SK-N-SH (cell line): ENCODE results near the gene TSHZ2. TPM values are rescaled to one million over a fixed set of nuclear protein-coding genes. Genes with fewer than 3 reads are reported as not detected.

Source experiments
- CTCF ChIA-PET: fragments of 300-600, 350-600 bp; formaldehyde crosslinking; extraction: SDS; loops from one replicate; lab custom pipeline; 2021; lab: Yijun Ruan, JAX
- POLR2A ChIA-PET: fragments of 350-600 bp; sonication (Branson Sonifier 250); formaldehyde crosslinking; extraction: SDS; loops from one replicate; lab custom pipeline; 2020; ENCODE audit warnings: antibody characterized with exemption, inconsistent platforms; lab: Yijun Ruan, JAX
- DNase-seq: peaks from one replicate; pipeline ENCODE4 v3.0.0; 2012
- H2AFZ ChIP-seq: fragments of 200-600 bp; sonication (generic); 2 replicates; pipeline ENCODE4 v1.8.1; 2016; ENCODE audit warnings: antibody characterized with exemption, mild to moderate bottlenecking, low read depth
- H3F3A ChIP-seq: fragments of 200-600 bp; sonication (generic); replicated peaks from 2 replicates; pipeline ENCODE3; 2016; ENCODE audit warnings: antibody characterized with exemption, mild to moderate bottlenecking; ENCODE audit not compliant: insufficient read depth
- H3K27ac ChIP-seq, 2 experiments: fragments of 200-500 bp in 1 of 2; fragments of 200-600 bp in 1 of 2; sonication (Bioruptor generic) in 1 of 2; sonication (generic), shearing (Covaris generic) in 1 of 2; 2 replicates each; pipeline versions ENCODE4 v1.5.1 to v1.6.1; 2014 to 2016; ENCODE audit warnings: low read depth in 2 of 2, inconsistent platforms in 1 of 2, low read length in 1 of 2, mild to moderate bottlenecking in 1 of 2, mixed read lengths in 1 of 2
- H3K27me3 ChIP-seq: fragments of 200-600 bp; sonication (generic), shearing (Covaris generic); 2 replicates; pipeline ENCODE4 v1.6.1; 2016; ENCODE audit warnings: mixed run types; ENCODE audit not compliant: insufficient read depth
- H3K36me3 ChIP-seq, 2 experiments: fragments of 200-500 bp in 1 of 2; fragments of 200-600 bp in 1 of 2; sonication (Bioruptor generic) in 1 of 2; sonication (generic) in 1 of 2; replicated peaks in 1 of 2; 2 replicates each; pipeline versions ENCODE3 to v1.5.1; 2014 to 2016; ENCODE audit warnings: low read length in 1 of 2, mild to moderate bottlenecking in 1 of 2; ENCODE audit not compliant: insufficient read depth in 2 of 2, control insufficient read depth in 1 of 2
- H3K4me1 ChIP-seq, 2 experiments: fragments of 200-500 bp in 1 of 2; fragments of 200-600 bp in 1 of 2; sonication (Bioruptor generic) in 1 of 2; sonication (generic), shearing (Covaris generic) in 1 of 2; 2 replicates each; pipeline versions ENCODE4 v1.5.1 to v1.6.1; 2014 to 2016; ENCODE audit warnings: low read depth in 1 of 2, low read length in 1 of 2, mixed run types in 1 of 2; ENCODE audit not compliant: insufficient read depth in 2 of 2, control insufficient read depth in 1 of 2
- H3K4me2 ChIP-seq: fragments of 200-600 bp; sonication (generic), shearing (Covaris generic); 2 replicates; pipeline ENCODE4 v1.6.1; 2017; ENCODE audit warnings: mixed run types
- H3K4me3 ChIP-seq, 2 experiments: fragments of 200-500 bp in 1 of 2; fragments of 200-600 bp in 1 of 2; sonication (Bioruptor generic) in 1 of 2; sonication (generic), shearing (Covaris generic) in 1 of 2; 2 replicates each; pipeline versions ENCODE4 v1.5.1 to v1.8.1; 2014 to 2016; ENCODE audit warnings: low read depth in 2 of 2, inconsistent platforms in 1 of 2, low read length in 1 of 2, mild to moderate bottlenecking in 1 of 2, mixed read lengths in 1 of 2, moderate library complexity in 1 of 2
- H3K79me2 ChIP-seq: fragments of 200-600 bp; sonication (generic); 2 replicates; pipeline ENCODE4 v1.8.1; 2017; ENCODE audit warnings: mild to moderate bottlenecking; ENCODE audit not compliant: insufficient read depth
- H3K9ac ChIP-seq: fragments of 200-600 bp; sonication (generic); 2 replicates; pipeline ENCODE4 v1.6.1; 2017; ENCODE audit warnings: mixed run types
- H3K9me2 ChIP-seq: fragments of 200-600 bp; sonication (generic); 2 replicates; pipeline ENCODE4 v1.6.1; 2017; ENCODE audit warnings: mixed run types
- H3K9me3 ChIP-seq: fragments of 200-600 bp; sonication (generic); 2 replicates; pipeline ENCODE4 v1.6.1; 2017; ENCODE audit warnings: mixed run types, mild to moderate bottlenecking, moderate library complexity
- H4K20me1 ChIP-seq: fragments of 200-600 bp; sonication (generic); 2 replicates; pipeline ENCODE4 v1.6.1; 2017; ENCODE audit warnings: mild to moderate bottlenecking, mixed run types; ENCODE audit not compliant: insufficient read depth
- CHD2 ChIP-seq: fragments of 150-350 bp; IDR thresholded peaks from 2 replicates; pipeline ENCODE4 v1.6.1; 2018; ENCODE audit warnings: low read length; ENCODE audit not compliant: partially characterized antibody
- CTCF ChIP-seq: fragments of 200-600 bp; sonication (generic); IDR thresholded peaks from 2 replicates; pipeline ENCODE4 v1.6.1; 2017; ENCODE audit warnings: antibody characterized with exemption, mild to moderate bottlenecking, moderate library complexity
- ELF1 ChIP-seq: IDR thresholded peaks from 2 replicates; pipeline ENCODE4 v1.4.0; 2012
- EP300 ChIP-seq, 2 experiments: IDR thresholded peaks; 2 replicates each; pipeline versions ENCODE4 v1.4.0 to v1.6.1; 2012; ENCODE audit warnings: borderline replicate concordance in 1 of 2, low read depth in 1 of 2, low read length in 1 of 2
- EZH2phosphoT487 ChIP-seq: fragments of 200-600 bp; sonication (generic); IDR thresholded peaks from 2 replicates; pipeline ENCODE4 v1.6.1; 2017; ENCODE audit warnings: low read depth, mixed run types, mild to moderate bottlenecking, antibody characterized with exemption, moderate library complexity, borderline replicate concordance
- FOXJ3 ChIP-seq: sonication (generic); formaldehyde crosslinking; IDR thresholded peaks from 2 replicates; pipeline ENCODE4 v1.5.1; 2020; ENCODE audit warnings: mild to moderate bottlenecking, missing genetic modification reagents
- FOXM1 ChIP-seq: IDR thresholded peaks from 2 replicates; pipeline ENCODE4 v1.4.0; 2012; ENCODE audit warnings: low read depth, mild to moderate bottlenecking
- JUND ChIP-seq: IDR thresholded peaks from 2 replicates; pipeline ENCODE4 v1.4.0; 2012
- MEF2A ChIP-seq: IDR thresholded peaks from 2 replicates; pipeline ENCODE4 v1.4.0; 2012; ENCODE audit warnings: low read depth, borderline replicate concordance
- NFIC ChIP-seq: IDR thresholded peaks from 2 replicates; pipeline ENCODE4 v1.4.0; 2012; ENCODE audit warnings: borderline replicate concordance
- POLR2AphosphoS5 ChIP-seq: IDR thresholded peaks from 2 replicates; pipeline ENCODE4 v1.6.1; 2012; ENCODE audit warnings: low read depth, low read length
- REST ChIP-seq: IDR thresholded peaks from 2 replicates; pipeline ENCODE4 v1.6.1; 2012; ENCODE audit warnings: mild to moderate bottlenecking, low read depth, low read length, moderate library complexity
- RXRA ChIP-seq: IDR thresholded peaks from 2 replicates; pipeline ENCODE4 v1.4.0; 2012; ENCODE audit warnings: low read depth, mild to moderate bottlenecking, borderline replicate concordance
- SMC3 ChIP-seq: IDR thresholded peaks from 2 replicates; pipeline ENCODE4 v1.6.1; 2012; ENCODE audit warnings: low read depth, low read length, improper control_type of control experiment
- TCF12 ChIP-seq: IDR thresholded peaks from 2 replicates; pipeline ENCODE4 v1.4.0; 2012
- TEAD4 ChIP-seq: IDR thresholded peaks from 2 replicates; pipeline ENCODE4 v1.4.0; 2012; ENCODE audit warnings: mild to moderate bottlenecking, borderline replicate concordance; ENCODE audit not compliant: insufficient read depth
- USF2 ChIP-seq: fragments of 150-350 bp; IDR thresholded peaks from 2 replicates; pipeline ENCODE4 v1.6.1; 2017; ENCODE audit warnings: antibody characterized with exemption, low read length, low read depth, borderline replicate concordance
- YY1 ChIP-seq: IDR thresholded peaks from 2 replicates; pipeline ENCODE4 v1.4.0; 2012; ENCODE audit warnings: low read depth, mild to moderate bottlenecking
- WGBS: methylation state at CpG from one replicate; pipeline ENCODE4 v1.1.6; 2017; ENCODE audit warnings: low lambda C conversion rate; 5-methylcytosine and 5-hydroxymethylcytosine counted together
- polyA plus RNA-seq, 3 experiments: library from polyadenylated mRNA; depleted of rRNA; stranded (reverse); fragments of >200 nt; gene quantifications; 2 replicates each; pipeline ENCODE4 v1.2.3, GENCODE V29; 2012

TSHZ2 gene
- polyA plus RNA-seq, 1 of the 3 experiments (the other 2 are of a cell fraction) = 0.13 TPM

GRCh38 chr20:53463101-53463972 lies 491.2 kb downstream of the TSHZ2 start:
- no peak for DNase-seq
- Histone ChIP-seq H3K27me3 (no peaks in the 10 kb centered on the region), H2AFZ (no peak overlapping the region), H4K20me1 (no peaks in the 10 kb centered on the region), H3K4me2 (no peak overlapping the region), H3K4me3 (no peak overlapping the region), H3K79me2 (no peaks in the 10 kb centered on the region), H3K27ac (no peak overlapping the region), H3K4me1 (no peaks in the 10 kb centered on the region), H3K9me2 (no peaks in the 10 kb centered on the region), H3F3A (no peaks in the 10 kb centered on the region), H3K36me3 (no peaks in the 10 kb centered on the region), H3K9me3 (no peaks in the 10 kb centered on the region), H3K9ac (no peak overlapping the region)
- TF ChIP-seq ELF1 = no peak
- TF ChIP-seq YY1 = no peak
- no peak for TF ChIP-seq CHD2
- no peak for TF ChIP-seq FOXJ3
- no peak for TF ChIP-seq POLR2AphosphoS5
- TF ChIP-seq EZH2phosphoT487 = no peak
- TF ChIP-seq RXRA = no peak
- TF ChIP-seq JUND = no peak
- TF ChIP-seq MEF2A = no peak
- TF ChIP-seq NFIC = no peak
- TF ChIP-seq EP300 (IDR thresholded peaks at IDR 0.05; ENCODE audit: borderline replicate concordance in 1 of 2, low read depth in 1 of 2, low read length in 1 of 2) = no peak
- no peak for TF ChIP-seq CTCF
- TF ChIP-seq USF2 = no peak
- TF ChIP-seq FOXM1 = no peak
- no peak for TF ChIP-seq SMC3
- no peak for TF ChIP-seq TCF12
- WGBS = 51% methylated on average over 6 of the region's 6 CpGs
- ChIA-PET POLR2A (interaction anchor here (0.7 kb wide), 1 partner anchor 179 kb away, joined by 3 read pairs; no protein-coding TSS in a partner anchor), CTCF (interaction anchor here (1.5 kb wide), 1 partner anchor 17 kb away, joined by 5 read pairs; no protein-coding TSS in a partner anchor)

GRCh38 chr20:53466279-53466678 lies 494.1 kb downstream of the TSHZ2 start:
- no peaks in the 10 kb centered on the region for H3K79me2 ChIP-seq
- DNase-seq = no peak
- TF ChIP-seq USF2 (no peak), MEF2A (no peak), REST (no peak), TEAD4 (no peak)
- no peaks in the 10 kb centered on the region for H3K4me1 ChIP-seq
- H3F3A ChIP-seq = no peaks in the 10 kb centered on the region
- no peaks in the 10 kb centered on the region for H4K20me1 ChIP-seq
- H3K4me3 ChIP-seq = no peak overlapping the region
- no peak overlapping the region for H3K4me2 ChIP-seq
- H3K36me3 ChIP-seq = no peaks in the 10 kb centered on the region
- no peak overlapping the region for H3K9ac ChIP-seq
- CTCF ChIA-PET = interaction anchor here (1.2 kb wide), 1 partner anchor 81 kb away, joined by 6 read pairs; no protein-coding TSS in a partner anchor
- POLR2A ChIA-PET = no interaction called here
- 37% methylated on average over 4 of the region's 4 CpGs for WGBS
- no peaks in the 10 kb centered on the region for H3K27me3 ChIP-seq
- H2AFZ ChIP-seq = no peak overlapping the region
- no peak overlapping the region for H3K27ac ChIP-seq
- no peaks in the 10 kb centered on the region for H3K9me2 ChIP-seq
- H3K9me3 ChIP-seq = no peaks in the 10 kb centered on the region
